Lung microvascular endothelial cell (primary cell): ENCODE measurements around the gene NBEA. TPM values are rescaled to one million over a fixed set of nuclear protein-coding genes. Genes with fewer than 3 reads are reported as not detected.
A peak's percentile ranks its signal among the peaks of the same experiment; 100 is the strongest.
"Not testable (repeated sequence)": the region's sequence is repeated elsewhere in the genome, so short reads cannot be mapped to it uniquely, and the experiment has no call there.

Experiments
- DNase-seq, 2 donors: peaks; one replicate each; pipeline versions ENCODE4 v3.0.0 to v3.0.0-alpha.2; 2010; ENCODE audit warnings: low read depth in 2 of 2
- total RNA-seq: library from RNA; depleted of rRNA; stranded (reverse); fragments of >200 nt; gene quantifications from 2 replicates; pipeline ENCODE4 v1.2.1, GENCODE V29; 2014

The NBEA gene
- total RNA-seq, 1 donor from 2014 or later, result 1.4 TPM

DNA sequence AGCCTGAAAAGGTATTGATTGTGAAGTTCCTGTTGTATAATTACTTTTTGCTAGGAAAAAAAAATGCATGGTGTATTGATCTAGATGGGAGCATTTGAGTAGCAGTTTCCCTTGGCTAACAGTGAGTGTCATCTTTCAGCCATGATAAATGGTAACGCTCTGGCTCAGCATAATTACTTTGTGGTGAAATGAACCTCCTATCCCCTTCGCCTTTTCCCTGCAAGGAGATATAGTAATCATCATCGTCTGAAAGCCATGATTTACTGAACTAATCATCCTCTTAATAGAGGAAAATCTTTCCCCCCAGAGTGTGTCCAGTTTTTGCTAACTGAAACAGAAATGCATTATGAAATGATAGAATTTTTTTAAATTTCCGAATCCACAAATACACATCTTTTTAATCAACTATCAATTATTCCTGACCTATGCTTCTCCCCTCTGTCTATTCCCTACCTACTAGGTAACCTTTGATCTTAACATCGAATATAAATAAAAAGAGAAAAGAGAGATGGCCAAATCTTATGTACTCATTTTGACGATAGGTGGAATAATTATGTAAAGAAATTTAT, 445.7 kb downstream of the NBEA start:
- DNase-seq, result no peak

DNA sequence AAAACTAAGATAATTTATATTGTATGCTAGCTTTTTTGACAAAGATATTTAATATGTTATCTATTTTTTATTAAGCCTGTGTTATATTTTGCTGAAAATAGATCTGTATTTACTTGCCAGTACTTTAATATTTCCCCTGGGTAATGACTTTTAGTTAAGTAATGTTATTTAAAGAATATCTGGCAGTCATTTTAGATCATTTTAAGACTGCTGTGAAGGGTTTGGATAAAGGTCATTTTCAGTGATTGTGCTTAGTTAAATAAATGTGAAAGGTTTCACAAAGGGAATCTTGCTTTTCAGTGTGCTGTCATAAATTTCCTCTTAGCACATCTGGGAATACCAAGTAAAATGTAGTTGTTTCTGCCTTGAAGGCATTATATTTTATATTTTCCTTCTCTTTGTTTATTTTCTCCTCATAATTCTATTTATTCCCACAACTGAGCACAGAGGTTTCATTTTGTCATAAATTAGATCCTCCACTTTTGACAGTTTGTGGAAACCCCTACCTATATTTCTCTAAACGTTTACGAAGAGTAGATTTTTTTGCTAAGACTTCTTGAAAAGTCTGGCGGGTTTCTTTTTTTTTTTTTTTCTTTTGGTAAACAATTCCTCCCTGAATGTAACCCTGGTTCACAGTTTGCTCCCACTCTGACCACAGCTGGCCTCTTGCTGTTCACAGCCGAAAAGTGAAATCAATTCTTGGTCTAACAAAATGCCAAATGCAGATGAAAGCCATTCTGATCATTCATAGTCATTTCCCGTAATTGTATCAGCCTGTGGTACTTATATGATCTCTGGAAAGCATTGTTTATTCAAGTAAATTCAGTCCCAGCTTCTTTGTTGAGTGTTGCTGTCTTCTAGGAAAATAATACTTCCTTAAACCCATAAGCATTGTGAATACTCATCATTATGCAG, 446.6 kb downstream of the NBEA start:
- peak; percentile 29 to 87 for DNase-seq

DNA sequence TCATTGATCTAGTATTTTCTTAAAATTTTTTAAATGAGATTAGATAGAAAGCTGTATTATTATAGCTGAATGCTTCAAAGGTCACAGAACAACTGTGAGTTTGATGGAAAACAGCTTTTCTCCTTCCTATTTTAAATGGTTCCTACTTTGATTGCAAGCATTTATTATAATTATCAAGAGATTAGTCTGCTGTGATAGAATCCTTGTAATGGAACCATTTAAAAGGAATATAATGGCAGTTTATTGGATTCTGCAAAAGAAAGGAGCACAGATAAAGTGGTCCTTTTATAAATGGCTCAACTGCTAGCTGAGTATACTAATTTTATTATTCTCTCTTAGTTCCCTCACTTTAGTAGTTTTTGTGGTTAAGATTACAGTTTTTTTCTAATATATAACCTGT, 447.5 kb downstream of the NBEA start:
- no peak for DNase-seq

DNA sequence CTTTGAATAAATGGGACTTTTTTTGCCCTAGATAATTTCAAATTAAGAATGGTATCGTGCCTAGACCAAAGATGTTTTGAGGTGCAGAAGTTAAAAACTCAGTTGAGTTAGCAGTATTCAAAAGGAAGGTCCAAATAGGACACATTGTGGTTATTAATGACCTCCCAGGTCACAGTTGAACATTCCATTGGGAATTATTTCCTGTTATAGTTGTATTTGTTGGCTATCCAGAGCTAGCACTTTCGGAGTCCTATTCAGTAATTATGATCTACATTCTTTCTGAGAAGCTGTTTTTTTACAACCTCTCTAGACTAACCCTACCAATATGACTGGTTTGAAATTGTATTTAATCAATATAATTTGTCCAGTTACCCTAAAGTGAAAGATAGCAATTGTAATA, 450.7 kb downstream of the NBEA start:
- DNase-seq, result peak; percentile 46 to 66

DNA sequence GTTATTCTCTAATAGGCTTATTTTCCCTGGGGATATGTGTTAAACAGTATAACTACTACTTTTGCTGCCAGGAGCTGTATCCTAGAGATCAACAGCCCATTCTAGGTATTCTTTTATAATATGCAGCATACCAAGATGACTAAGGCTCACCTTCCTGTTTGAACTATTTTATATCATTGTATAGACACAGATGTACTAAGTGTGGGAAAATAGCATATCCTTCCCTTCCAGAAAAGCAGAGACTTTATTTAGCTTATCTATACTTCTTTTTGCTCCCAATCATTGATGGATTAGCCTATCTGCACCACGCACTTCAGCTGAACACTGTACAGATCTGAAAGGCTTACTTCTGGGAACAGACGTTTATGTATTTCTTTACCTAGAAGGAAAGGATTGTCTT, 451.8 kb downstream of the NBEA start:
- DNase-seq, result peak in 1 of 2 donors; percentile 66

DNA sequence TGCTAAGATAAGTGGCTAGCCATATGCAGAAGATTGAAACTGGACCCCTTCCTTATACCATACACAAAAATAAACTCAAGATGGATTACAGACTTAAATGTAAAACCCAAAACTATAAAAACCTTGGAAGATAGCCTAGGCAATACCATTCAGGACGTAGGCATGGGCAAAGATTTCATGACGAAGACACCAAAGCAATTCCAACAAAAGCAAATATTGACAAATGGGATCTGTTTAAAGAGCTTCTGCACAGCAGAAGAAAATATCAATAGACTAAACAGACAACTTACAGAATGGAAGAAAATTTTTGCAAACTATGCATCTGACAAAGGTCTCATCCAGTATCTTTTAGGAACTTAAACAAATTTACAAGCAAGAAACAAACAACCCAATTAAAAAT, 466.2 kb downstream of the NBEA start:
- DNase-seq, result not testable (repeated sequence)

- no peak for DNase-seq
These were observed 469.1 kb downstream of the NBEA start for GRCh38 chr13:35411059-35411744.

- no peak for DNase-seq
These were observed 506.4 kb downstream of the NBEA start for GRCh38 chr13:35448465-35448864.

DNA sequence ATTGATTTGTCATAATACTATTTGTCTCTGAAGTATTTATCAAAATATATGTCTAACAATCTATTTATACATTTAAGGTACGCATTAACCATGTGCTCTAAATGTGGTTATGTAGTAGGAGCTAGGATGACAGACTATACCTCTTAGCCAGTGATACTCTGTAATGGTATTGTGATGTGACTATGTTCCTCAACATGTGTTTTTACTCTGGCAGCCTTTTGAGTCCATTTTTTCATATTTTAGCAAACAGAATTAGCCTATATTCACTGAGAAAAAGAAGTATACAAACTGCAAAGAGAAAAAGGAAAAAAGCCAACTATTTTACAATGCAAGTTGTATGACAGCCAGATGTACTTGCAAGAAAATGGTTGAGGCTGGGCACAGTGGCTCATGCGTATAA, 507.8 kb downstream of the NBEA start:
- no peak for DNase-seq

GRCh38 chr13:35455022-35455421, 513.0 kb downstream of the NBEA start:
- no peak for DNase-seq

DNA sequence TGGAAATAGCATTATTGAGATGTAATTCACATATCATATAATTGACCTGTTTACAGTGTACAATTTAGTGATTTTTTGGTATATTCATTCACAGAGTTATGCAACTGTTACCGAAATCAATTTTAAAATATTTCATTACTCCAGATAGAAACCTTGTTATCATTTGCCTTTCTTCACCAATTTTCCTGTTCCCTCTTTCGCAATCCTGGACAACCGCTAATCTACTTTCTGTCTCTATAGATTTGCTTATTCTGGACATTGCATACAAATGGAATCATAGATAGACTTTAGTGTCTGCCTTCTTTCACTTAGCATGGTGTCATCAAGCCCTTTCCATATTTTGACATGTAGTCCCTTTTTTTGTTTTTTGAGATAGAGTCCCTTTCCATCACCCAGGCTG, 515.2 kb downstream of the NBEA start:
- DNase-seq, result no peak

DNA sequence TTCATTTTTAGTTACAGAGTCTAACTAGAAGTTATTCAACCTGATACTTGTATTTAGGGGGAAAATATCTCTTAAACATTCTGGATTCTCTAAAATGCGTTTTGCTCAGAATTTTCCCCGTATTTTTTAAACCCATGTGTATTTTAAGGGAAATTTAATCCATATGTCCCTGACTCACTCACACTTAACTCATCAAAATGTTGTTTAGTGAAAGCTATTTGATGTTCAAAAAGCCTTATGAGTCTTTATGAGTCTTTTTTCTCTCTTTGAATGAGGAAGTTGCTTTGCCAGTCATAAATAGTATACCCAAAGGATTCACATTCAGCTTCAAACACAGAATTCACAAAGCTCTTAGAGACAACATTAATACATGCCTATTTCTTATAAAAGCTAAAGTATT, 518.0 kb downstream of the NBEA start:
- no peak for DNase-seq

DNA sequence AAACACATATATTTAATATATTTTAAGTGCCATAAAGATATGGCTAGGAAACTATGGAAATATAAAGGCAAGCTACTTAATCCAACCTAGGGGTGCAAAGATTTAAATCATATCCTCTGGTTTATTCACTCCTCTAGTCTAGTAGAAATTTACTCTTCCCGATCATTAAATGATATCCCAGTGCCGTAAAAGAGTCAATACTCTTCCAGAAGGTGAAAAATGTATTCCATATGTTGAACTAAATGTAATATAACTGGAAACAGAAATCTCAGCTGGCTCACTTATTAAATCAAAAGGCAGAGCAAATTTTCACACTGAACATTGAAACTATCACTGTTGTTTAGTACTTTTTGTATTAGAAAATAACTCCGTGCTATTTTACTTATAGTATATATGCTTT, 523.3 kb downstream of the NBEA start:
- no peak for DNase-seq

GRCh38 chr13:35468195-35468594, 526.1 kb downstream of the NBEA start:
- DNase-seq, result no peak

DNA sequence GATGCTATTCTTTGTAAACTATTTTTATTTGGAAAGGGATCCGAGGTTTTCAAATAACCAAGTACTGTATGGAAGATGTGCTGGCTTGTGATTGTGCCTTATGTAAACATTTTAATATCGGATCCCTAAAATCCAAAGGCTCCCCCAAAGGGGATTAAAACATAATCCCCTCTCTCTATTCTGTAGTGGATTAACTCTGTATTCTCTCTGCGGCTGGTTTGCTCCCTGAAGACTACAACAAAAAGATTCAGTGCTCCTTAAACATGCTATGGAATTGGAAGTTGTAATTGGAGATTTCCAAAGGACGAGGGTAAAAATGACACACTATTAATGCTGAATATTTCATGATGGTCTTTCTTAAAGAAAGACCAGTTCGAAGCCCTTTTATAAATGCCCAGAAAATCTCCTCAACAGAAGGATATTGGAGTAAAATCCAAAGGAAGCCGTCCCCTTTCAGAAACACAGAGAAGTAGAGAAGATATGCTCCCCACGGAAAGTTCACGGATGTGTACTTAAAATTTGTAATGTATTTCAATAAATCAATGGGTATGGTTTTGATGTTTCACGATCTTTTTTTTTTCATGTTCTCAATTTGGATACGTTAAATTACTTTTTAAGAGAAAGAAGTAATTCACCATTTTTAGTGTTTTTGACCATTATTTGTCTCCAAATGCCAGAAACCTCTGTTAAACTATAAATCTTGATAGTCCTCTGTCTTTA, 527.9 kb downstream of the NBEA start:
- DNase-seq, result no peak

- DNase-seq, result peak in 1 of 2 donors; percentile 5
These were observed 528.9 kb downstream of the NBEA start for GRCh38 chr13:35470671-35471661.

DNA sequence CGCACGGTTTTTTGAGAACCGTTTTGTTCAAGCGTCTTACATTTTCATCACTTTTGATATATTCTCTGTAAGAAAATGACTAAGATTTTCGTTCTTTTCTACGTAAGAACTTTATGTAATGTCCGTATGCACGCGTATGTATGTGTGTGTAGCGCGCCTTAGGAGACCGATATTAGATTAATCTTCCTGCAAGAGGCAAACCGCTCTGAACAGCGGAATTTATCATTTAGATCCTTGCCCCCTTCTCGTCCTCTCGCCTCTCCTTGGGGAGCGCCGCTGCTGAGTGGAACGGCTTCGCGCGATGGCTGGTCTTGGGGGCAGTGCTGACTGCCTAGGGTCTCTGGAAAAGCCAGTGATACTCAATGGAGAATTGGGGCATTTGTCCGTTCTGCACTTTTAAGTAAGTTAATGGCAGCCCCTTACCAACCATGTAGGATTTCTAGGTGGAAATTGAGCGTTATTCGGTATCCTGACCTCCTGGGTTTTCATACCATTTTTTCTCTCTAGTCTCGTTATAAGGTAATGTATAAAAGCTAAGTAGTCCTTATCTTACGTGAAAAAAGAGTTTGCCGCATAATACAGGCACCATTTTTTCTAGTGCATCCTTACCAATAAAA, 529.7 kb downstream of the NBEA start:
- no peak for DNase-seq

DNA sequence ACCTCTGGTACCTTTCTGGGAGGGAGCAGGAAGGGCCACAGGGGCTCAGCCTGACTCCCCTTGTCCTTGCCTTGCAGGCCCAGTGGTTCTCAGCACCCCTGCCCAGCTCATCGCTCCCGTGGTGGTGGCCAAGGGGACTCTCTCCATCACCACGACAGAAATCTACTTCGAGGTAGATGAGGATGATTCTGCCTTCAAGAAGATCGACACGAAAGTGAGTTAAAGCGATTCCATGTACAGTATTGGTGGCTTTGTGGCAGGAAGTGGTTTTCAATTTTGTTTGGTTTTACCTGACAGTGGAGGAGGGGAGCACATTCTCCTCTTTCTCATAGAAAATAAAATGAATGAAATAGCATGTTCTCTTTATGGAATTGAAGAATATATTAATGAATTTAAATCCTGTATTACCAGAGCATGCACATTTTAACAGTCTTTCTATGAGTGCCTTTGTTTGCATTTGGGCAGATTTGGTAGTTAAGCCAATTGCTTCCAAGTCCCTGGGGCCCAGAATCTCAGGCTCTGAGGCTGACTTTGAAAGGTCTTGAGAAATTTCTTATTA, 530.3 kb downstream of the NBEA start:
- no peak for DNase-seq

DNA sequence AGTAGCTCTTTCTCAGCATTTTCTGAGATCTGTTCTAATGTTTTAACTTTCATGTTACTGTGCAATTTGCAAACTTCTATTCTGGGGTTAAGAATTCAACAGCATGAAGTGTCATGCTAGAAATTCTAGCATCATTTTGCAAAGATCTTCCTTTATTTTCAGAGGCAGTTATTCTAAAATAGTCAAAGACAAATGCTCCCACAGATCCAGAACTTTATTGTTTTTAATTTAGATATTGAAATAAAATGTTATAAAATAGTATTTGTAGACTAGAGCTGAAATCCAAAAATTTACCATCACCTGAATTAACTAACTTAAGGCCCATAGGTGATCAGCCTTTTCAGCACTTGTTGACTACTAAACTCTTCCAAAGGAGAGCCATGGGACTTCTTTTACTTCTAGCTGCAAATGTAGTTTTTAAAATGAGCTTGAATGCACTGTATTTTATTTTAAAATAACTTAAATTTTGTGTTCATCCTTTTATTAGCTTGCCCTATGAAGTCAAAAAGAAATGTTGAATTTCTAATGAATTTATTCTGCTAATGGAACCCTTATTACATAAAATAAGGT, 531.2 kb downstream of the NBEA start:
- no peak for DNase-seq

GRCh38 chr13:35473802-35474201, 531.7 kb downstream of the NBEA start:
- DNase-seq, result no peak
